ENCODE measurements around the gene WIZ.

- TF ChIP-seq CTCF (conservative IDR thresholded peaks at IDR 0.05; ENCODE audit: low read depth, low read length) (no peak), EZH2 (IDR thresholded peaks at IDR 0.05; ENCODE audit: borderline replicate concordance, low read depth, low read length, poor library complexity, severe bottlenecking) (no peak)
Observed at GRCh38 chr19:15453091-15453578, 3.4 kb upstream of the WIZ start.
